ENCODE measurements around the gene POF1B. TPM values are rescaled to one million over a fixed set of nuclear protein-coding genes. Genes with fewer than 3 reads are reported as not detected.

POF1B gene
- total and polyA plus RNA-seq, 7 donors: 0.66 to 69.4 (median 12.0) TPM; not detected in 1

- WGBS, 2 donors: 75 to 88% methylated on average over 4 of the region's 4 CpGs
- DNase-seq: no peak
- Histone ChIP-seq H3K27ac (no peak overlapping the region), H3K36me3 (no peaks in the 10 kb centered on the region), H3K27me3 (no peaks in the 10 kb centered on the region), H3K9me3 (no peaks in the 10 kb centered on the region), H3K4me3 (no peak overlapping the region), H3K4me1 (no peaks in the 10 kb centered on the region)
- intact Hi-C loops (cut with DNase I): no loop called here
- TF ChIP-seq POLR2AphosphoS5 (IDR thresholded peaks at IDR 0.05) (no peak), CTCF (IDR thresholded peaks at IDR 0.05) (no peak), POLR2A (IDR thresholded peaks at IDR 0.05) (no peak), EP300 (IDR thresholded peaks at IDR 0.05) (no peak)
Measured at GRCh38 chrX:85365370-85365995, 14.0 kb downstream of the POF1B start.

DNA sequence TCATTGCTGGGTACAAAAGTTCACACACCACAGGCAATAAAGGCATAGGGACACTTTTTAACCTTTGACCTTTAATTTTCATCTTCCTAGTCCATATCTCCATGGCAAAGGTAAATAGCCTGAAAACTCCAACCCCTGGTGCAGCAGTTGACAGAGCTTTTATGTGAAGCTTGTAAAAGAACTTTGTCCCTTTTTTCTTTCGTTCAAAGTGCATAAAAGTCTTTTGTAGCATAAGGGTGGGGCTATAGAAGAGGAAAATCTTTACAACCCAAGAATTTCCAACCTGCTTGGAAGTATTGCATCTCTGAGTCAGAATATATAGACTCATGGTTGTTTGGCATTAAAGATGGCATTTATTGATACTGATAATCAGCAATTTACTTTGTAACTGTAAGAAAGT, 20.4 kb downstream of the POF1B start:
- Histone ChIP-seq H3K36me3 (no peaks in the 10 kb centered on the region), H3K27ac (no peak overlapping the region), H3K27me3 (no peaks in the 10 kb centered on the region), H3K4me3 (no peak overlapping the region), H3K9me3 (no peaks in the 10 kb centered on the region), H3K4me1 (no peaks in the 10 kb centered on the region)
- intact Hi-C loops (cut with DNase I): no loop called here
- WGBS, 2 donors: 9 to 60% methylated on average over 1 of the region's 1 CpG
- TF ChIP-seq POLR2AphosphoS5 (IDR thresholded peaks at IDR 0.05) (no peak), EP300 (IDR thresholded peaks at IDR 0.05) (no peak), CTCF (IDR thresholded peaks at IDR 0.05) (no peak), POLR2A (IDR thresholded peaks at IDR 0.05) (no peak)
- no peak for DNase-seq

GRCh38 chrX:85345523-85345922, 33.9 kb downstream of the POF1B start:
- H3K4me3 ChIP-seq: no peak overlapping the region
- 67 to 76% methylated on average over 2 of the region's 2 CpGs for WGBS, 2 donors
- intact Hi-C loops (cut with DNase I): no loop called here
- H3K27me3 ChIP-seq: no peaks in the 10 kb centered on the region
- H3K36me3 ChIP-seq: no peaks in the 10 kb centered on the region
- H3K27ac ChIP-seq: no peak overlapping the region
- no peaks in the 10 kb centered on the region for H3K9me3 ChIP-seq
- no peak for DNase-seq
- H3K4me1 ChIP-seq: no peaks in the 10 kb centered on the region
- TF ChIP-seq POLR2AphosphoS5 (IDR thresholded peaks at IDR 0.05) (no peak), EP300 (IDR thresholded peaks at IDR 0.05) (no peak), CTCF (IDR thresholded peaks at IDR 0.05) (no peak), POLR2A (IDR thresholded peaks at IDR 0.05) (no peak)

DNA sequence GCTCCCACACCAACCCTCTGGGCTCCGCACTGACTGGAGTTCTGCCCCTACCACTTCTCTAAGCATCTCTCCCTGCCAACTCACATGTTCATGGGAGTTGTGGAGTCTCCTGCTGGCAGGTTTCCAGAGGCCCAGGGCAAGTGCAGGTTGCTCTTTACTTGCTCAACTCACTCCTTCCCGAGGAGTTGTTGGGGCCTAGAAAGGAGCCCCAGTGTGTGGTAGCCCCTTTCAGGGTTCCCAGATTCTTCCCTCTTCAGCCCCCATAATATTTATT, 52.5 kb downstream of the POF1B start:
- no peaks in the 10 kb centered on the region for H3K27me3 ChIP-seq
- no peaks in the 10 kb centered on the region for H3K9me3 ChIP-seq
- H3K27ac ChIP-seq: no peak overlapping the region
- no peak overlapping the region for H3K4me3 ChIP-seq
- TF ChIP-seq CTCF (IDR thresholded peaks at IDR 0.05) (no peak), POLR2A (IDR thresholded peaks at IDR 0.05) (no peak), EP300 (IDR thresholded peaks at IDR 0.05) (no peak), POLR2AphosphoS5 (IDR thresholded peaks at IDR 0.05) (no peak)
- intact Hi-C loops (cut with DNase I): no loop called here
- H3K36me3 ChIP-seq: no peaks in the 10 kb centered on the region
- WGBS, 2 donors: 94 to 97% methylated on average over 2 of the region's 2 CpGs
- DNase-seq: peak; percentile 57
- H3K4me1 ChIP-seq: no peaks in the 10 kb centered on the region

Data from sigmoid colon (tissue), 7 donors.